ENCODE data around the gene IL1R1.
A peak's percentile ranks its signal among the peaks of the same experiment; 100 is the strongest.
"Not testable (repeated sequence)": the region's sequence is repeated elsewhere in the genome, so short reads cannot be mapped to it uniquely, and the experiment has no call there.

The IL1R1 gene, protein sequence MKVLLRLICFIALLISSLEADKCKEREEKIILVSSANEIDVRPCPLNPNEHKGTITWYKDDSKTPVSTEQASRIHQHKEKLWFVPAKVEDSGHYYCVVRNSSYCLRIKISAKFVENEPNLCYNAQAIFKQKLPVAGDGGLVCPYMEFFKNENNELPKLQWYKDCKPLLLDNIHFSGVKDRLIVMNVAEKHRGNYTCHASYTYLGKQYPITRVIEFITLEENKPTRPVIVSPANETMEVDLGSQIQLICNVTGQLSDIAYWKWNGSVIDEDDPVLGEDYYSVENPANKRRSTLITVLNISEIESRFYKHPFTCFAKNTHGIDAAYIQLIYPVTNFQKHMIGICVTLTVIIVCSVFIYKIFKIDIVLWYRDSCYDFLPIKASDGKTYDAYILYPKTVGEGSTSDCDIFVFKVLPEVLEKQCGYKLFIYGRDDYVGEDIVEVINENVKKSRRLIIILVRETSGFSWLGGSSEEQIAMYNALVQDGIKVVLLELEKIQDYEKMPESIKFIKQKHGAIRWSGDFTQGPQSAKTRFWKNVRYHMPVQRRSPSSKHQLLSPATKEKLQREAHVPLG

GRCh38 chr2:102141970-102142828, at the start of gene IL1R1:
TSS of gene IL1R1 (plus strand) at chr2:102142746. CDS start at chr2:102157725, 14,979 bp downstream.
- DNase-seq: no peak

GRCh38 chr2:102093662-102094061, 48.9 kb upstream of the IL1R1 start:
- DNase-seq: no peak

GRCh38 chr2:102094917-102095316, 47.6 kb upstream of the IL1R1 start:
- DNase-seq: no peak

- no peak for DNase-seq
Measured at GRCh38 chr2:102096103-102096502, 46.4 kb upstream of the IL1R1 start.

DNA sequence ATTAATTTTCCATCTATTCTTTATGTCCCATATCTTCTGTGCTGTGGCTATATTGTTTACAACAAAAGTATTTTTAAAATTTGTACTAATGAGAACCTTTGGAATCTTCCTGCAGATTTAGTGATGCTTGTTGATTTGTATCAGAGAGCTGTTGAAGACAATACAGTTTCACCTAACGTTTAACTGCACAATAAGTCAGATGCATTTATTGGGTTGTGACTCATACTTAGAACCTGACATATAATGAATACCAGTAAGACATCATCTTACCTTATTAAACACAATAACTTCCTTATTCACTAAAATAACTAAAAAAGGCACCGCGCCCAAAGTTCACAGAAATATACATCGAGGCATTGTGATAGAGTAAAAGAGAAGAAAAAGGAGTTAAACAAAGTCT, 43.8 kb upstream of the IL1R1 start:
- DNase-seq: no peak

- no peak for DNase-seq
Measured at GRCh38 chr2:102099536-102100298, 42.8 kb upstream of the IL1R1 start.

DNA sequence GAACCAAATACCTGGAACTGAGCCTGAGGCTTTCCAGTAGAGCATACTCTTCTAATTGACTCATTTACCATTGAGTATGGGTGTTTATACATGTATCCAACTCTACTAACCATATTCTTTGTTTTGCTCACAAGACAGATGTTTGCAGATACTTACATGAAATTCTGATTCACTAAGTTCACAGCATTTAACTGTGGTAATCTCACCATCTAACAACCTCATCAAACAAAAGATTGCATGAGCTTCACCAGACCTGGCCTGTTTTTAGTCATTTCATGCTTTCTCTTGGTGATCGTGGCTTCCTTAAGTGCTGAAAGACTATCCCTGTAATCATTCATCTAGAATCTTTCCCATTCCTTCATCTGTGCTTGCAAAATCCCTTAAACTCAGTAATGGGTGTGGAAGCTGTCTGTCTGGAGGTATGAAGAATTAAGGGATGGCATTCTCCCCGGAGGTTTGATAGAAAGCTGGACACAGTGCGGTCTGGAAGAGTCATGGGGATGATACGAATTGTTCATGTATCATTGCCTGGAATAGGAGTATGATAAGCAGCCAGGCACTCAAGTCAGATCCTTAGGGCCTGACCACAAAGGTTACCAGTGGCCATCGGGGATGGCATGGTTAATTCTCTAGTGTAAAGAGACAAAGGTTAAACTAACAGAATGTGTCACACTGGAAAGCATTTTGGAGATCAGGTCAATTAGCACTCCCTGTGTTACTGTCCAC, 42.0 kb upstream of the IL1R1 start:
- no peak for DNase-seq

- no peak for DNase-seq
Measured at GRCh38 chr2:102101097-102101848, 41.3 kb upstream of the IL1R1 start.

DNA sequence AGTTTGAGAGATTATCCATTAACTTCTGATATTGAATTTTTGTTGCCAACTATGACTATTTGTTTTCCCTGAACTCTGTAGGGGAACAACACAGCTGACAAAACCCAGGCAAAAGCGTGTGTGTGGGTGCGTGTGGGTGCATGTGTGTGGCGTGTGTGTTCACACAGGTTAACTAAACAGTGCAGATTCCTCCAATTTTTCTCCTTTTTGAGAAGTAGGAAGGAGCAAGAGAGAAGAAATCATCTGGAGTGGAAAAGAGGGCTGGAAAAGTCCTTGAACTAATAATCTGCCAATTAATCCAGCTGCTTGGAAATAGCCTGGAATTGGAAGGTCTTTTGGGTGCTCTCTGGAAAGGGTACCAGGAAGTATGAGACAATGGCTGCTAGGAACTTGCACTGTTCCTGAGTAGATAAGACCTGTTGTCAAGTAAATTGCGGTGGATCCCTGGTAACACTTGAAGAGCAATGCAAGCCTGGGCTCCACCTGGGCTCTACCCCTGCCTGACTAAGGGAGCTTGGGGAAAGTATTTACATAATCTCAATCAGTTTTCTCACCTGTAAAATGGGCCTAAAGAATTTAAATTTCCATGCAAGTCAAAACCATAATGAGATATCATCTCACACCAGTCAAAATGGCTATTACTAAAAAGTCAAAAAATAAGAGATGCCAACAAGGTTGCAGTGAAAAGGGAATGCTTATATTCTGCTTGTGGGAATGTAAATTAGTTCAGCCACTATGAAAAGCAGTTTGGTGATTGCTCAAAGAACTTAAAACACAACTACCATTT, 40.5 kb upstream of the IL1R1 start:
- no peak for DNase-seq

GRCh38 chr2:102102636-102102948, 40.0 kb upstream of the IL1R1 start:
- not testable (repeated sequence) for DNase-seq

DNA sequence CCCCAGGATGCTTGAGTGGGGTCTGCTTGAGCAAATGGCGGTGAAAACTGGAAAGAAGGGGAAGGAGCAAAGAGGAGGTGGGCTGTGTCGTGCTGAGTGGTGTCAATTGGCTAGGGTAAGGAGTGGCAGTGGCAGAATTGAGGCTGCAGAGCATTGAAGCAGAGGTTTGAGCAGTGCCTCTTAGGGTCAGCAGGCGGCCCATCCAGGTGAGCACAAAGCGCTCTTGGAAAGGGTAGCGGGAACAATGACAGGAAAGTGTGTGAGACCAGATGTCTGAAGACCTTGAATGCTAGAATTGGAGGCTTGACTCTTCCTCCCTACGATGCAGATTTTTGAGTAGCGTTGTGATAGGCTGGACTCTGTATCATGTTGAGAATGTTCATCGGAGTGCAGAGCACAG, 39.3 kb upstream of the IL1R1 start:
- DNase-seq: no peak

- DNase-seq: peak; percentile 10
Measured at GRCh38 chr2:102103992-102104871, 38.3 kb upstream of the IL1R1 start.

DNA sequence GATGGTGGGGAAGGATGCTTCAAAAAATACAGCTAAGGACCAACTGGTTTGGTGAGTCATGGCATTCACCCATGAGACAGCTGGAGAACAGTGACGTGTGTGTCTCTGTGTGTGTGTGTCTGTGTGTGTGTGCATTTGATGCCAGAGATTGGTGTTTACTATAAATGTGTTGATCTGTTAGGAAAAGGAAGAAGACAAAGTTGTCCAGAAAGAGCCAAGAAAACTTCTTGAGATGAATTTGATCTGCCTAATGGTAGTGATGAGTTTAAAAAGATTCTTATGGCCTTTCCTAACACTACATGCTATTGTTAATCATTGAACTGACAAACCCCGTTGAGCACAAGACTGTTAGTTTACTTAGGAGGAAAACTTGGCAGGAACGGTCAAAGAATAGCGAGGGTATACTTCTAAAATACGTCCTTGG, 36.4 kb upstream of the IL1R1 start:
- DNase-seq: no peak

DNA sequence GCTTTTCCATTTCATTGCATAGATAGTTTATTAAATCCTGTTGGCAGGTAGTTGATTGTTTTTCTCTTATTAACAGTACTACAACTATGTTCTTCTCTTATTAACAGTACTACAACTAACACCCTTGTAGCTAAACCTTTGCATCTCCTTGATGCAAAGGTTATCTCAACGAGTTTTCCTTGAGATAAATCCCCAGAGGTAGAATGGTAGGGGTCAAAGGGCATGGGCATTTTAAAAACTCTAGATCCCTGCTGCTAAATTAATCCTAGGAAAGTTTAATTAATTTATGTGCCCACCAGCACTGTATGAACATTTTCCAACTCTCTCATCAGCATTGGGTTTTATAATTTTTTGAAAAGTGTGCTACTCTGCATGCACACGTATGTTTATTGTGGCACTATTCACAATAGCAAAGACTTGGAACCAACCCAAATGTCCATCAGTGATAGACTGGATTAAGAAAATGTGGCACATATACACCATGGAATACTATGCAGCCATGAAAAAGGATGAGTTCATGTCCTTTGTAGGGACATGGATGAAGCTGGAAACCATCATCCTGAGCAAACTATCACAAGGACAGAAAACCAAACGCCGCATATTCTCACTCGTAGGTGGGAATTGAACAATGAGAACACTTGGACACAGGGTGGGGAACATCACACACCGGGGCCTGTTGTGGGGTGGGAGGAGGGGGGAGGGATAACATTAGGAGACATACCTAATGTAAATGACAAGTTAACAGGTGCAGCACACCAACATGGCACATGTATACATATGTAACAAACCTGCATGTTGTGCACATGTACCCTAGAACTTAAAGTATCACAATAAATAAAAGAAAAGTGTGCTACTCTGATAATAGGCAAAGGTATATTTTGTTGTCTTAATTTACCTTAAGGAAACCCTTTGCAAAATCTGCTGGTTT, 35.5 kb upstream of the IL1R1 start:
- not testable (repeated sequence) for DNase-seq

DNA sequence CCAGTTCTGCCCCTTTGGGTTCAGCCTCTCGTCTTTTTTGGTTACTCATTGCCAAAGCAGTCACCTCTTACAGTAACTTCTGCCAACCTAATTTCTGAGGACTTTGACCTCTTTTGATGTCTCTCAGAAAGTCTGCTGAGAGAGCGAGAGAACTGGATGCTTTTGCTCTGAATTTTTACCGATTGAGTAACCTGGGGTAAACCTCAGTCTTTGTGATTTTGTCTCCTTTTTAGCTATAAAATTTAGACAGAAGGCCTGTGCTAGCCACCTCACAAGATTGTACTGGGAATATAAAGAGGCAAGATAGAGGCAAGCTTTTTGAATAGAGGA, 34.8 kb upstream of the IL1R1 start:
- DNase-seq: no peak

GRCh38 chr2:102109016-102109415, 33.5 kb upstream of the IL1R1 start:
- DNase-seq: no peak

DNA sequence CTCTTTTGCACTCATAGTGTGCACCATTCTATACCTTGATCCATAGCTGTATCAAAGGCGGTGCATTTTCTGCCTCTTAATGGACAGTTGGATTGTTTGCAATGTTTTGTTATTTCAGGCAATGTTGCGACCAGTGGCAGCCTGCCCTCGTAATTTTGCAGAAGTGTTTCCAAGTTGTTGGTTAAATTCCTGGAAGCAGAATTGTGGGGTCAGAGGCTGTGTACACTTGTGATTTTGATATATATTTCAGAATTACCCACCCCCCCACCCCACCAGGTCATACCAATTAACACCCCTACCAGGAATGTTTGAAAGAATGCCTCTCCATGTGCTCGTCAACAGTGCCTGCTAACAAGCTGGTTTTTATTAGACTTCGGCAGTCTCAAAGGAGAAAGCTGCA, 32.4 kb upstream of the IL1R1 start:
- no peak for DNase-seq

DNA sequence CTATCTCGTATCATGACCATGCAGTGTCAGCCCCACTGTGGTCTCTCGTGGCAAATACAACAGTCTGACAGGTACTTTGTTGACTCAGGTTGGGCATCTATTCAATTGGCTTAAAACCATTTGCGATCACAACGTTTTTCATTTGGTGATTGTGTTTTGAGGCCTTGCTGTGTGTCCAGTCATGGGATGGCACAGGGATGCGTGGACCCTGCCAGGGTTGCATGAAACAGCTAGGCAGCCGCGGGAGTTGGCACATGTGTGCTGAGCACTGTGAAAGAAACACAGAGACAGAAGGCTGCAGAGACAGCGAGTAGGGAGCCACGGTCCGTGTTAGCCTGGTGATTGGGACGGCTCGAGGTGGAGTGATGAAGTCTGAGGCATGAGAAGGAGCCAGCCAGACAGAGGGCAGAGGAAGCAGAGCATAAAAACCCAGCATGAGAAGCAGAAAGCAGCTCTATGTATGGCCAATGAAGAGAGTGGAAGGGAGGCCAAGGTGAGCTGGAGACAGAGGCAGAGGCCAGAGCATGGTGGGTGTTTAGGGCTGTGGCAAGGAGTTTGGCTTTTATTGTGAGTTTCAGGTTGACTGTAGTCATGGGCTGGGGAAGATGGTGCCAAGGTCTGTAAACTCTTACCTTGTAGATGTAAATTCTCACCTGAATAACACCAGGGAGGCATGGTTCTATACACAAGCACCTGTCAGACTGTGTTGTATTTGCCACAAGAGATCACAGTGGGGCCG, 31.8 kb upstream of the IL1R1 start:
- DNase-seq: no peak
